GM21526 (cell line): ENCODE measurements around the gene MEOX1.

ENCODE experiments used
- ATAC-seq: cut with Tn5 transposase; IDR thresholded peaks from one replicate; pipeline ENCODE4 v1.9.1; 2021; ENCODE audit warnings: moderate library complexity; ENCODE audit not compliant: unreplicated experiment, low FRiP score

MEOX1 gene

GRCh38 chr17:43599046-43599395 is 62.7 kb downstream of the MEOX1 start:
- ATAC-seq: no peak

- ATAC-seq: no peak
Measured at GRCh38 chr17:43598357-43599045, 63.2 kb downstream of the MEOX1 start.

- no peak for ATAC-seq
Measured at GRCh38 chr17:43597624-43598356, 63.9 kb downstream of the MEOX1 start.

- no peak for ATAC-seq
Measured at GRCh38 chr17:43595466-43595865, 66.3 kb downstream of the MEOX1 start.

GRCh38 chr17:43591779-43592562 is 69.8 kb downstream of the MEOX1 start:
- ATAC-seq: no peak

GRCh38 chr17:43591001-43591400 is 70.7 kb downstream of the MEOX1 start:
- ATAC-seq: no peak
